ENCODE results near the gene ACOT12.

Gene ACOT12

DNA sequence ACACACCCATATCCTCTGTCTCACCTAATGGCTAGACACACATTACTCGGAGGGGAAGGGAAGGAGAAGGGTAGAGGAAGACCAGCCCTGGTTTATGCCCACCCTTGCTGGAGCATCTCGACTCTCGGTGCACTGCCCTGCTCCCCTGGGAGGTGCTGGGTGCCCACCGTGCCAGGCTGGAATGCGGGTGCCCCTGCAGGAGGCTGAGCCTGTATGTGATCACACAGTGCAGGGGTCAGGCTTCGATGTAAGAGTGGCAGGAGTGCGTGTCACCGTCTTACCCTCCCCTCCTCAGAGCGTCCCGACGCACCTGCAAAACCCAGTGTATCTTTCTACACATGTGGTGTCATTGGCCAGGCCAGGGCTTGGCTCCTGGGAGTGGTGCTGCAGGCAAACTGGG is 7.3 kb upstream of the ACOT12 start:
- Histone ChIP-seq H3K36me3 (ENCODE audit: control insufficient read depth in 2 of 2, insufficient read depth in 2 of 2, low read length in 2 of 2) (no peaks in the 10 kb centered on the region), H3K4me1 (ENCODE audit: control insufficient read depth in 2 of 2, insufficient read depth in 2 of 2, low read length in 2 of 2) (no peaks in the 10 kb centered on the region), H3K9ac (ENCODE audit: low read depth in 1 of 2, low read length in 2 of 2) (no peak overlapping the region), H3K4me3 (ENCODE audit: low read length in 2 of 2) (no peak overlapping the region), H3K27me3 (ENCODE audit: control insufficient read depth in 2 of 2, insufficient read depth in 2 of 2, low read length in 2 of 2) (peaks cover 3 to 4% of the 10 kb centered on the region in 2 donors), H3K27ac (ENCODE audit: low read depth in 2 of 2, low read length in 2 of 2) (no peak overlapping the region), H3K9me3 (ENCODE audit: control insufficient read depth in 2 of 2, low read length in 2 of 2) (no peaks in the 10 kb centered on the region)

DNA sequence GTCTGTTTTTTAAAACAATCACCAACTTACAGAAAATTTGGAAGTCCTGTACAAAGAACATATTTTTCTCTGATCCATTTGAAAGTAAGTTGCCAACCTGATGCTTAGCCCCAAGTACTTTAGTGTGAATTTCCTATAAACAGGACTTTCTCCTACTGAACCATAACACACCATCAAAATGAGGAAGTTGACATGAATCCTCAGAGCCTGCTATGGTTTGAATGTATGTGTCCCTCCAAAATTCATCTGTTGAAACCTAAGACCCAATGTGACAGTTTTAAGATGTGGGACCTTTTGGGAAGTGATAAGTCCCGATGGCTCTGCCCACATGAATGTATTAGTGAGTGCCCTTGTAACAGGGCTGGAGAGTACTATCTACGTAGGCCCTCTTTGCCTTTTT is 6.4 kb upstream of the ACOT12 start:
- Histone ChIP-seq H3K4me3 (ENCODE audit: low read length in 2 of 2) (no peak overlapping the region), H3K9ac (ENCODE audit: low read depth in 1 of 2, low read length in 2 of 2) (no peak overlapping the region), H3K9me3 (ENCODE audit: control insufficient read depth in 2 of 2, low read length in 2 of 2) (no peaks in the 10 kb centered on the region), H3K4me1 (ENCODE audit: control insufficient read depth in 2 of 2, insufficient read depth in 2 of 2, low read length in 2 of 2) (no peaks in the 10 kb centered on the region), H3K36me3 (ENCODE audit: control insufficient read depth in 2 of 2, insufficient read depth in 2 of 2, low read length in 2 of 2) (no peaks in the 10 kb centered on the region), H3K27me3 (ENCODE audit: control insufficient read depth in 2 of 2, insufficient read depth in 2 of 2, low read length in 2 of 2) (peaks cover 3 to 4% of the 10 kb centered on the region in 2 donors), H3K27ac (ENCODE audit: low read depth in 2 of 2, low read length in 2 of 2) (no peak overlapping the region)

DNA sequence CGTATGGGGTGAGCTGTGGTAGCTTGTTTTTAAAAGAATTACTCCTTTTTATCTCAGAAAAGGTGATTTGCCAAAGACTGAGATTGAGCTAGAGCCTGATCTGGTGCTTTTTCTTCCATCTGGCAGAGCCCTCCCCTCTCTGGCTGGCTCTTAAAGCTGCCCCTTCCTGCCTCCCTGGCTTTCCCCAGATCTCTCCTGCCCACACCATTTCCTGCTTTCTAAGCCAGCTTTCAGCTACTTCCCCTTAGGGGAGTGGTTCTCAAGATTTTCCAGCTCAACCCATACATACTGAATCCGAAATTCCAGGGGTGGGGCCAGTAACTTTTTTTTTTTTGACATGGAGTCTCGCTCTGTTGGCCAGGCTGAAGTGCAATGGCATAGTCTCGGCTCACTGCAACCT is 4.8 kb upstream of the ACOT12 start:
- no peaks in the 10 kb centered on the region for H3K4me1 ChIP-seq (ENCODE audit: control insufficient read depth in 2 of 2, insufficient read depth in 2 of 2, low read length in 2 of 2)
- no peak overlapping the region for H3K9ac ChIP-seq (ENCODE audit: low read depth in 1 of 2, low read length in 2 of 2)
- H3K4me3 ChIP-seq (ENCODE audit: low read length in 2 of 2) = no peak overlapping the region
- H3K9me3 ChIP-seq (ENCODE audit: control insufficient read depth in 2 of 2, low read length in 2 of 2) = peaks cover 0 to 6% of the 10 kb centered on the region in 2 donors
- H3K27me3 ChIP-seq (ENCODE audit: control insufficient read depth in 2 of 2, insufficient read depth in 2 of 2, low read length in 2 of 2) = peaks cover 10 to 15% of the 10 kb centered on the region in 2 donors
- H3K27ac ChIP-seq (ENCODE audit: low read depth in 2 of 2, low read length in 2 of 2) = no peak overlapping the region
- H3K36me3 ChIP-seq (ENCODE audit: control insufficient read depth in 2 of 2, insufficient read depth in 2 of 2, low read length in 2 of 2) = no peaks in the 10 kb centered on the region

DNA sequence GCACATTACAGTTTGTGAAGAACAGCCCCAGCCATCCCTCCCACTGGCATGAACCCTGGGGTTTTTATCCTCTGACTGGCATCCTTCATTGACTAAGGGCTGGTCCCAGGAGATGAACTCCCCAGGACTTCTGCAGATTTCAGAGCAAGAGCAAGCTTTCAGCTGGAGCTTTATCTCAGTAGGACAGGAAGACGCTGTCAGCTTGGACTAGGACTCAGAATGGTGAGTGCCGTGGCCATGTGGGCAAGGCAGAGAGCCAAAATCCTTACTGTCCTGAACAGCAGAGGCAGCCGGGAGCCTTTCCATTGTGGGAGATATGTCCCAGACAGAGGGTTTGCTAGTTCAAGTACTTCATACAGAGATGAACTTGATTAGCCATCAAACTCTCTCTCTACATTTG is 3.2 kb upstream of the ACOT12 start:
- Histone ChIP-seq H3K36me3 (ENCODE audit: control insufficient read depth in 2 of 2, insufficient read depth in 2 of 2, low read length in 2 of 2) (no peaks in the 10 kb centered on the region), H3K9ac (ENCODE audit: low read depth in 1 of 2, low read length in 2 of 2) (no peak overlapping the region), H3K27ac (ENCODE audit: low read depth in 2 of 2, low read length in 2 of 2) (no peak overlapping the region), H3K9me3 (ENCODE audit: control insufficient read depth in 2 of 2, low read length in 2 of 2) (peaks cover 0 to 6% of the 10 kb centered on the region in 2 donors), H3K27me3 (ENCODE audit: control insufficient read depth in 2 of 2, insufficient read depth in 2 of 2, low read length in 2 of 2) (peaks cover 13 to 19% of the 10 kb centered on the region in 2 donors), H3K4me1 (ENCODE audit: control insufficient read depth in 2 of 2, insufficient read depth in 2 of 2, low read length in 2 of 2) (no peaks in the 10 kb centered on the region), H3K4me3 (ENCODE audit: low read length in 2 of 2) (no peak overlapping the region)

DNA sequence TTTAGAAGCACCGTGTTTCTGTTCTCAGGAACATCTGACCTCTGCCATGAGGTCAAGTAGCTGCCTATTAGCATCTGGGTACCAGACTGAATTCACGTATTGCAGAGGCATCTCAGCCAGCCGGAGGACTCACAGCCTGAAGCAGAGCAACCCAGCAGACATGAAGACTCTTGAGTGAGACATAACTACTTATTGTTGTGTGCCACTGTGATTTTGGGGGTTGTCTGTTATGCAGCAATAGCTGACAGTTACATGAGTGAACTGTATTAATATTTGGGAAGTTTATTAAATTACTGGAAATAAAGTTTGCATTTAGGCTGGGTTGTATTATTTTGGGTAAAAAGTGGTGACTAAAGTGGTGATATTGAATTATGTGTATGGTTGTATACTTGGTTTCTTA is 1.3 kb upstream of the ACOT12 start:
- Histone ChIP-seq H3K27ac (ENCODE audit: low read depth in 2 of 2, low read length in 2 of 2) (no peak overlapping the region), H3K36me3 (ENCODE audit: control insufficient read depth in 2 of 2, insufficient read depth in 2 of 2, low read length in 2 of 2) (no peaks in the 10 kb centered on the region), H3K9ac (ENCODE audit: low read depth in 1 of 2, low read length in 2 of 2) (no peak overlapping the region), H3K27me3 (ENCODE audit: control insufficient read depth in 2 of 2, insufficient read depth in 2 of 2, low read length in 2 of 2) (peaks cover 14 to 19% of the 10 kb centered on the region in 2 donors), H3K9me3 (ENCODE audit: control insufficient read depth in 2 of 2, low read length in 2 of 2) (peaks cover 0 to 6% of the 10 kb centered on the region in 2 donors), H3K4me1 (ENCODE audit: control insufficient read depth in 2 of 2, insufficient read depth in 2 of 2, low read length in 2 of 2) (no peaks in the 10 kb centered on the region), H3K4me3 (ENCODE audit: low read length in 2 of 2) (no peak overlapping the region)

DNA sequence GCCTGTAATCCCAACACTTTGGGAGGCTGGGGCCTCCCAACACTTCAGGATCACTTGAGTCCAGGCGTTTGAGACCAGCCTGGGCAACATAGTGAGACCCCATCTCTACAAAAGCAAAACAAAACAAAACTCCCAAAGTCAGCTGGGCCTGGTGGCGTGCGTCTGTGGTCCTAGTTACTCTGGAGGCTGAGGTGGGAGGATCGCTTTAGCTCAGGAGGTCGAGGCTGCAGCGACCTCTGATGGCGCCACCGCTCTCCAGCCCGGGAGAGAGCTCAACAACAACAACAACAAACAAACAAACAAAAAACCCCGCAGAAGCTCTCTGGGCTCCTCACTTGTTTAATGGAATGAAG is 528 bp downstream of the ACOT12 start:
- Histone ChIP-seq H3K27me3 (ENCODE audit: control insufficient read depth in 2 of 2, insufficient read depth in 2 of 2, low read length in 2 of 2) (peaks cover 14 to 19% of the 10 kb centered on the region in 2 donors), H3K9ac (ENCODE audit: low read depth in 1 of 2, low read length in 2 of 2) (no peak overlapping the region), H3K4me3 (ENCODE audit: low read length in 2 of 2) (no peak overlapping the region), H3K4me1 (ENCODE audit: control insufficient read depth in 2 of 2, insufficient read depth in 2 of 2, low read length in 2 of 2) (no peaks in the 10 kb centered on the region), H3K36me3 (ENCODE audit: control insufficient read depth in 2 of 2, insufficient read depth in 2 of 2, low read length in 2 of 2) (no peaks in the 10 kb centered on the region), H3K9me3 (ENCODE audit: control insufficient read depth in 2 of 2, low read length in 2 of 2) (peaks cover 0 to 6% of the 10 kb centered on the region in 2 donors), H3K27ac (ENCODE audit: low read depth in 2 of 2, low read length in 2 of 2) (no peak overlapping the region)

DNA sequence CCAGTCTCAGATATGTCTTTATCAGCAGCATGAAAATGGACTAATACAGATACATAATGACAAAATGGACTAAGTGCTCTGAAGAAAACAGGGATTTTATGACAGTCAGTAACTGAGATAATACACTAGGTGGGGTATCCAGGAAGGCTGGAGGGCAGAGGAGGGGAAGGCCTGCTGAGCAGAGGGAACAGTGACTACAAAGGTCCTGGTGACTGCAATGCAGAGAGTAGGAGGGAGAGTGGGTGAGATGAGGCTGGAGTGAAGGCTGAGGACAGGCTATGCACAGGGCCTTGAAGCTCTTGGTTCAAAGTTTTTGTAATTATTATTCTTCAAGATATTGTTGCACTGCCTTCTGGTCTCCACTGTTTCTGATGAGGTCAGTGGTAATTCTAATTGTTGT is 4.9 kb downstream of the ACOT12 start:
- no peaks in the 10 kb centered on the region for H3K9me3 ChIP-seq (ENCODE audit: control insufficient read depth in 2 of 2, low read length in 2 of 2)
- peaks cover 3 to 4% of the 10 kb centered on the region in 2 donors for H3K27me3 ChIP-seq (ENCODE audit: control insufficient read depth in 2 of 2, insufficient read depth in 2 of 2, low read length in 2 of 2)
- H3K27ac ChIP-seq (ENCODE audit: low read depth in 2 of 2, low read length in 2 of 2) = no peak overlapping the region
- H3K4me1 ChIP-seq (ENCODE audit: control insufficient read depth in 2 of 2, insufficient read depth in 2 of 2, low read length in 2 of 2) = no peaks in the 10 kb centered on the region
- H3K4me3 ChIP-seq (ENCODE audit: low read length in 2 of 2) = no peak overlapping the region
- no peaks in the 10 kb centered on the region for H3K36me3 ChIP-seq (ENCODE audit: control insufficient read depth in 2 of 2, insufficient read depth in 2 of 2, low read length in 2 of 2)
- no peak overlapping the region for H3K9ac ChIP-seq (ENCODE audit: low read depth in 1 of 2, low read length in 2 of 2)

DNA sequence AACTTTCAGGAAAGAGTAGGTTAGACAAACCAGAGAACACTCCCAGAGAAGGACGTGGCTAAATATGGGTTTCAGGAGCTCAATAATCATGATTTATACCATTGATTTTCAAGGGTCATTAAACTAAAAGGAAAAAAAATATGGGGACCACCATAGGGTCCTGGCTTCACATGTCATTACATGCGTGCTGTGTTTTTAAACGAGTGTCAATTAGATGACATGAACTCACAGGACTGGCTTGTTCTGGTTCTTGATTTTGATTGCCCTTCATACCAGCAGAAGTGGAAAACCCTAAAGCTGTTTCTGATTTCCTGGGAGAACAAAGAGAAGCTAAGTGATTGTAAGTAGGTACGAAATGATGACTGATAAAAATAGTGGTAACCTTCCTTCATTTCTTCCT is 5.8 kb downstream of the ACOT12 start:
- no peak overlapping the region for H3K9ac ChIP-seq (ENCODE audit: low read depth in 1 of 2, low read length in 2 of 2)
- no peaks in the 10 kb centered on the region for H3K36me3 ChIP-seq (ENCODE audit: control insufficient read depth in 2 of 2, insufficient read depth in 2 of 2, low read length in 2 of 2)
- no peak overlapping the region for H3K4me3 ChIP-seq (ENCODE audit: low read length in 2 of 2)
- H3K27ac ChIP-seq (ENCODE audit: low read depth in 2 of 2, low read length in 2 of 2) = no peak overlapping the region
- no peaks in the 10 kb centered on the region for H3K4me1 ChIP-seq (ENCODE audit: control insufficient read depth in 2 of 2, insufficient read depth in 2 of 2, low read length in 2 of 2)
- peaks cover 0 to 2% of the 10 kb centered on the region in 2 donors for H3K27me3 ChIP-seq (ENCODE audit: control insufficient read depth in 2 of 2, insufficient read depth in 2 of 2, low read length in 2 of 2)
- no peaks in the 10 kb centered on the region for H3K9me3 ChIP-seq (ENCODE audit: control insufficient read depth in 2 of 2, low read length in 2 of 2)

DNA sequence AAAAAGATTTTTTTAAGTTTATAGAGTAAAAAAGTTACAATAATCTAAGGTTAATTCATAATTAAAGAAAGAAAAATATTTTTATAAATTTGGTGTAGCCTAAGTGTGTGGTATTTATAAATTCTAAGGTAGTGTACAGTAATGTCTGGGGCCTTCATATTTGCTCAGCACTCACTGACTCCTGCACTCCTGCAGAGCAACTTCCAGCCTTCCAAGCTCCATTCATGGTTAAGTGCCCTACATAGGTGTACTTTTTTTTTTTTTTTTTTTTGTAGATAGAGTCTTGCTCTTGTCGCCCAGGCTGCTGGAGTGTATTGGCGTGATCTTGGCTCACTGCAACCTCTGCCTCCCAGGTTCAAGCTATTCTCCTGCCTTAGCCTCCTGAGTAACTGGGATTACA is 10.1 kb downstream of the ACOT12 start:
- Histone ChIP-seq H3K9ac (ENCODE audit: low read depth in 1 of 2, low read length in 2 of 2) (no peak overlapping the region), H3K9me3 (ENCODE audit: control insufficient read depth in 2 of 2, low read length in 2 of 2) (no peaks in the 10 kb centered on the region), H3K27me3 (ENCODE audit: control insufficient read depth in 2 of 2, insufficient read depth in 2 of 2, low read length in 2 of 2) (no peaks in the 10 kb centered on the region), H3K27ac (ENCODE audit: low read depth in 2 of 2, low read length in 2 of 2) (no peak overlapping the region), H3K4me1 (ENCODE audit: control insufficient read depth in 2 of 2, insufficient read depth in 2 of 2, low read length in 2 of 2) (no peaks in the 10 kb centered on the region), H3K36me3 (ENCODE audit: control insufficient read depth in 2 of 2, insufficient read depth in 2 of 2, low read length in 2 of 2) (no peaks in the 10 kb centered on the region), H3K4me3 (ENCODE audit: low read length in 2 of 2) (no peak overlapping the region)

DNA sequence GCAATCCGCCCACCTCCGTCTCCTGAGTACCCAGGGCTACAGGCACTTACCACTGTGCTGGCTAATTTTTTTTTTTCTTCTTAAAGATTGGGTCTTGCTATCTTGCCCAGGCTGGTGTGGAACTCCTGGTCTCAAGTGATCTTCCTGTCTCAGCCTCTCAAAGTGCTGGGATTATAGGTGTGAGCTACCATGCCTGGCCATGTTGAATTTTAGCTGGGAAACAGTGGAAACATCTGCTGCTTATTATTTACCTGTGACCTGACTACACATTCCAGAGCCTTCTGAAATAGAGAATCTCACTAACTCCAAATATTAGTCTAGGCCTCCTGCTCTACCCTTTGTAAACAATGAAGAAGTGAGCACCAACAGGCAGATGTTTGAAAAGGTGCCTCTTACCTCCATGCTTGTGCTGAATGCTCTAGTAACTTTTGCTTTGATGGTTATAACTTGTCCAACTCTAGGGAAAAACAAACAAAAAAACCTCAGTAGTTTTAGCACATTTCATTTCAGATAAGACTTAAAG is 22.5 kb downstream of the ACOT12 start:
- peaks cover 0 to 2% of the 10 kb centered on the region in 2 donors for H3K27me3 ChIP-seq (ENCODE audit: control insufficient read depth in 2 of 2, insufficient read depth in 2 of 2, low read length in 2 of 2)
- no peaks in the 10 kb centered on the region for H3K36me3 ChIP-seq (ENCODE audit: control insufficient read depth in 2 of 2, insufficient read depth in 2 of 2, low read length in 2 of 2)
- H3K9ac ChIP-seq (ENCODE audit: low read depth in 1 of 2, low read length in 2 of 2) = no peak overlapping the region
- no peaks in the 10 kb centered on the region for H3K4me1 ChIP-seq (ENCODE audit: control insufficient read depth in 2 of 2, insufficient read depth in 2 of 2, low read length in 2 of 2)
- H3K9me3 ChIP-seq (ENCODE audit: control insufficient read depth in 2 of 2, low read length in 2 of 2) = no peaks in the 10 kb centered on the region
- no peak overlapping the region for H3K27ac ChIP-seq (ENCODE audit: low read depth in 2 of 2, low read length in 2 of 2)
- H3K4me3 ChIP-seq (ENCODE audit: low read length in 2 of 2) = no peak overlapping the region

DNA sequence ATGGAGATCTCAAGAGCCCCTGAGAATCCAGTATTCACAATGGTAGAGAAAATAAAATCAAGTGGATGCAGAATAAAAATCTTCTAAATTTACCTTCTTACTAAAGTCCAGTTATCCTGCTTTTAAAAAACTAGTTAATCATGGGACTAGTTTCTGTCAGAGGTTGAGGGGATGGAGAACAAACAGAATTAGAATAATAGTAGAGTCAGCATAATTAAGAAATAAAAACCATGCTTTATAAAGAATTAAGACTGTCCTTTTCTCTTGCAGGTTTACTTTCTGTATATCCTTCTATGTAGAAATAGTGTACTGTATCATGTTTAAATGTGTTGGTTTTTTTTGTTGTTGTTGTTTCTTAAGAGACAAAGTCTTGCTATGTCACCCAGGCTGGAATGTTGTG is 23.0 kb downstream of the ACOT12 start:
- no peak overlapping the region for H3K4me3 ChIP-seq (ENCODE audit: low read length in 2 of 2)
- H3K27ac ChIP-seq (ENCODE audit: low read depth in 2 of 2, low read length in 2 of 2) = no peak overlapping the region
- no peaks in the 10 kb centered on the region for H3K4me1 ChIP-seq (ENCODE audit: control insufficient read depth in 2 of 2, insufficient read depth in 2 of 2, low read length in 2 of 2)
- H3K9ac ChIP-seq (ENCODE audit: low read depth in 1 of 2, low read length in 2 of 2) = no peak overlapping the region
- peaks cover 0 to 2% of the 10 kb centered on the region in 2 donors for H3K27me3 ChIP-seq (ENCODE audit: control insufficient read depth in 2 of 2, insufficient read depth in 2 of 2, low read length in 2 of 2)
- no peaks in the 10 kb centered on the region for H3K36me3 ChIP-seq (ENCODE audit: control insufficient read depth in 2 of 2, insufficient read depth in 2 of 2, low read length in 2 of 2)
- no peaks in the 10 kb centered on the region for H3K9me3 ChIP-seq (ENCODE audit: control insufficient read depth in 2 of 2, low read length in 2 of 2)
